Stomach (tissue), 9 donors: ENCODE results near the gene SLC24A3. TPM values are rescaled to one million over a fixed set of nuclear protein-coding genes. Genes with fewer than 3 reads are reported as not detected.

ENCODE experiments used
- DNase-seq, 2 donors: peaks; one replicate each; pipeline versions ENCODE4 v3.0.0 to v3.0.0-alpha.2; 2013 to 2019
- H3K27ac ChIP-seq, 5 donors: fragments of 200-600 bp in 4 of 5; sonication (generic) in 4 of 5; one replicate each; pipeline ENCODE4 v1.5.1; 2013 to 2019; ENCODE audit warnings: mild to moderate bottlenecking in 1 of 5, moderate library complexity in 1 of 5
- H3K27me3 ChIP-seq, 3 donors: fragments of 200-600 bp; sonication (generic); one replicate each; pipeline ENCODE4 v1.5.1; 2017 to 2019; ENCODE audit warnings: mixed run types in 1 of 3
- H3K36me3 ChIP-seq, 4 donors: fragments of 200-600 bp; sonication (generic); 1 replicate in 3 of 4; 2 replicates in 1 of 4; pipeline ENCODE4 v1.5.1; 2016 to 2019
- H3K4me1 ChIP-seq, 4 donors: fragments of 200-600 bp; sonication (generic); one replicate each; pipeline ENCODE4 v1.5.1; 2016 to 2019
- H3K4me3 ChIP-seq, 4 donors: fragments of 200-600 bp; sonication (generic) in 3 of 4; one replicate each; pipeline ENCODE4 v1.5.1; 2016 to 2019; ENCODE audit warnings: mild to moderate bottlenecking in 1 of 4
- H3K9me3 ChIP-seq, 4 donors: fragments of 200-600 bp; sonication (generic); one replicate each; pipeline ENCODE4 v1.5.1; 2016 to 2019
- CTCF ChIP-seq, 7 experiments: fragments of 450-650 bp in 4 of 7; fragments of 200-600 bp in 3 of 7; sonication (generic) in 3 of 7; IDR thresholded peaks; one replicate each; pipeline ENCODE4 v1.5.1; 2016 to 2019; ENCODE audit warnings: antibody characterized with exemption in 7 of 7, control low read depth in 2 of 7, mild to moderate bottlenecking in 1 of 7
- EP300 ChIP-seq: sonication (generic); formaldehyde crosslinking; IDR thresholded peaks from one replicate; pipeline ENCODE4 v1.6.1; 2017; ENCODE audit warnings: antibody characterized with exemption
- POLR2A ChIP-seq, 4 donors: fragments of 450-650 bp; IDR thresholded peaks; one replicate each; pipeline ENCODE4 v1.6.1; 2016; ENCODE audit warnings: antibody characterized with exemption in 4 of 4, control low read depth in 2 of 4, mild to moderate bottlenecking in 1 of 4, moderate library complexity in 1 of 4
- POLR2AphosphoS5 ChIP-seq, 3 donors: sonication (generic); formaldehyde crosslinking; IDR thresholded peaks; one replicate each; pipeline ENCODE4 v1.6.1; 2016; ENCODE audit warnings: antibody characterized with exemption in 3 of 3
- WGBS, 5 donors: extraction: QIAGEN DNeasy Blood & Tissue Kit in 3 of 5; methylation state at CpG; one replicate each; pipeline versions ENCODE4 v1.1.5 to v1.1.7; 2013 to 2018; 5-methylcytosine and 5-hydroxymethylcytosine counted together
- intact Hi-C: fragments of 100-400 bp; cut with DNase I; formaldehyde crosslinking; loops from one replicate; pipeline ENCODE4 v1.15.1; 2023; ENCODE audit warnings: low total_unique reads
- polyA plus RNA-seq, 3 donors: library from polyadenylated mRNA; stranded (reverse); fragments of 200-250 nt; gene quantifications; one replicate each; pipeline ENCODE4 v1.2.3, GENCODE V29; 2013
- total RNA-seq, 5 donors: library from RNA; depleted of rRNA; stranded (reverse); fragments of >200 nt; gene quantifications; one replicate each; pipeline versions ENCODE4 v1.1.0 to v1.2.3, GENCODE V29; 2014 to 2016
- donor health status: healthy with polysubstance abuse.
- donor health status: Bipolar disorder and iron deficiency.
- donor health status: healthy.

SLC24A3 gene
- total and polyA plus RNA-seq, 8 donors, result 1.8 to 9.0 (median 4.5) TPM

GRCh38 chr20:19275630-19276071 is 63.2 kb downstream of the SLC24A3 start:
- Histone ChIP-seq H3K27ac (peak overlapping the region; percentile 65 to 82 (median 79)), H3K36me3 (no peaks in the 10 kb centered on the region), H3K27me3 (no peaks in the 10 kb centered on the region), H3K9me3 (no peaks in the 10 kb centered on the region), H3K4me1 (peaks cover 21 to 30% (median 27%) of the 10 kb centered on the region in 4 donors), H3K4me3 (no peak overlapping the region)
- peak; percentile 86 to 94 for DNase-seq
- intact Hi-C loops, result no loop called here
- 6 to 24% (median 17%) methylated on average over 7 of the region's 7 CpGs for WGBS, 5 donors
- TF ChIP-seq EP300, result no peak
- peak in 2 of 3 donors; percentile 4 to 46 for TF ChIP-seq POLR2AphosphoS5 (IDR thresholded peaks at IDR 0.05)

GRCh38 chr20:19277381-19277780 is 64.9 kb downstream of the SLC24A3 start:
- peaks cover 21 to 30% (median 27%) of the 10 kb centered on the region in 4 donors for H3K4me1 ChIP-seq
- peaks cover 0 to 5% (median 0%) of the 10 kb centered on the region in 4 donors for H3K36me3 ChIP-seq
- intact Hi-C loops, result no loop called here
- peak overlapping the region in 1 of 5 donors; percentile 81 for H3K27ac ChIP-seq
- TF ChIP-seq POLR2A (IDR thresholded peaks at IDR 0.05) (no peak), CTCF (IDR thresholded peaks at IDR 0.05) (no peak), EP300 (no peak), POLR2AphosphoS5 (IDR thresholded peaks at IDR 0.05) (no peak)
- H3K4me3 ChIP-seq, result no peak overlapping the region
- 58 to 83% (median 82%) methylated on average over 1 of the region's 1 CpG for WGBS, 5 donors
- H3K9me3 ChIP-seq, result no peaks in the 10 kb centered on the region
- H3K27me3 ChIP-seq, result no peaks in the 10 kb centered on the region
- no peak for DNase-seq

- peaks cover 12 to 22% (median 17%) of the 10 kb centered on the region in 4 donors for H3K4me1 ChIP-seq
- H3K27ac ChIP-seq, result peak overlapping the region in 2 of 5 donors; percentile 25 to 33
- no peak for TF ChIP-seq EP300
- no peak for TF ChIP-seq CTCF (IDR thresholded peaks at IDR 0.05)
- no peak for TF ChIP-seq POLR2AphosphoS5 (IDR thresholded peaks at IDR 0.05)
- TF ChIP-seq POLR2A (IDR thresholded peaks at IDR 0.05), result no peak
- peak in 1 of 2 donors; percentile 33 for DNase-seq
- WGBS, 5 donors, result 55 to 75% (median 71%) methylated on average over 6 of the region's 6 CpGs
- intact Hi-C loops, result no loop called here
- no peaks in the 10 kb centered on the region for H3K9me3 ChIP-seq
- peaks cover 0 to 5% (median 0%) of the 10 kb centered on the region in 4 donors for H3K36me3 ChIP-seq
- no peak overlapping the region for H3K4me3 ChIP-seq
- no peaks in the 10 kb centered on the region for H3K27me3 ChIP-seq
Measured at GRCh38 chr20:19283490-19284025, 71.1 kb downstream of the SLC24A3 start.

- intact Hi-C loops, result no loop called here
- 60 to 79% (median 72%) methylated on average over 3 of the region's 3 CpGs for WGBS, 5 donors
- Histone ChIP-seq H3K36me3 (peaks cover 0 to 5% (median 0%) of the 10 kb centered on the region in 4 donors), H3K27me3 (no peaks in the 10 kb centered on the region), H3K27ac (peak overlapping the region in 2 of 5 donors; percentile 25 to 33), H3K4me3 (no peak overlapping the region), H3K9me3 (no peaks in the 10 kb centered on the region), H3K4me1 (peaks cover 12 to 22% (median 17%) of the 10 kb centered on the region in 4 donors)
- TF ChIP-seq POLR2A (IDR thresholded peaks at IDR 0.05) (no peak), CTCF (IDR thresholded peaks at IDR 0.05) (no peak), POLR2AphosphoS5 (IDR thresholded peaks at IDR 0.05) (no peak), EP300 (no peak)
- peak in 1 of 2 donors; percentile 19 for DNase-seq
Measured at GRCh38 chr20:19284400-19285178, 72.1 kb downstream of the SLC24A3 start.
